ENCODE measurements around the gene RWDD3. TPM values are rescaled to one million over a fixed set of nuclear protein-coding genes. Genes with fewer than 3 reads are reported as not detected.

The RWDD3 gene
- total RNA-seq, 2 experiments from 2014 or later, result 16.8 to 17.1 TPM

DNA sequence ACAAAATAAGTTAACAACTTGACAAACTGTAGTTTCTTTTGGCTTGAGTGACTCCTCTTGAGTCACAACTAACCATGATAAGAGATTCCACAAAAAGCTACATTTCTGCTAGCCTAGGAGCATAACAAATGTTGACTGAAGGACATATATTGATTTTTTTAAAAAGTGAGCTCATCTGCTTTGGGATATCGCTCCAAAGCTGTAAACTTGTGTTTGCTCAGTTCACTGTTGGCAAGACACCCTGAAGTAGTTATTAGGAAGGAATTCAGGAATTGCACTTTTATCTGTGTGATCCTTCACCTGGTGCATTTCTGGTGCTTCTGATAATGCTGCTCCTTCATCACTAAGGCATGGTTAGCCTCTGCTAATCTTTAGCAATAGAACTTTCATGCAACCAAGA is 23.7 kb downstream of the RWDD3 start:
- ChIA-PET CTCF (no interaction called here), POLR2A (no interaction called here)
- no peaks in the 10 kb centered on the region for H3K4me1 Mint-ChIP-seq (ENCODE audit: low read depth)
- ATAC-seq (no peak), DNase-seq (no peak)
- no peaks in the 10 kb centered on the region for H3K9me3 Mint-ChIP-seq (ENCODE audit: insufficient read depth)
- no peak overlapping the region for H3K4me3 Mint-ChIP-seq
- H3K27ac Mint-ChIP-seq, result no peak overlapping the region
- H3K36me3 Mint-ChIP-seq (ENCODE audit: low read depth), result peaks cover 3% of the 10 kb centered on the region
- no peaks in the 10 kb centered on the region for H3K27me3 Mint-ChIP-seq (ENCODE audit: low read depth)

DNA sequence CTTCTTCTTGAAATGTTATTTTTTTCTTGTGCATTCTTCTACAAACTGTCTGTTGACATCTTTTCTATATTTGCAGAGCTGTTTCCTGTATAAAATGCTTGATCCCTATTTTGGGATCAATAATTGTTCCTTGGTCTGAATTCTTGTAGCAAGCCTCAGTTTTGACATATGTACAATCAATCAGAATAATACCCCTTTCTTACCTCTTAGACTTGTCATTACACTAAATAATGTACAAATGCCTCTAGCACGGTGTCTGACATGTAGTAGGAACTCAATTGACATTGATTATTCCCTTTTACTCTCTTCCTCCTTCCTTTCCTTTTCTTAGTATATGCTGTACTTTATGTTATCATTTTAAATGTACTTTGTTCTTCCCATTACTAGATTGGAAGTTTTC is 25.2 kb downstream of the RWDD3 start:
- CTCF ChIA-PET, result no interaction called here
- no peak overlapping the region for H3K27ac Mint-ChIP-seq
- no peaks in the 10 kb centered on the region for H3K36me3 Mint-ChIP-seq (ENCODE audit: low read depth)
- no peak for ATAC-seq
- no peaks in the 10 kb centered on the region for H3K9me3 Mint-ChIP-seq (ENCODE audit: insufficient read depth)
- H3K4me1 Mint-ChIP-seq (ENCODE audit: low read depth), result no peaks in the 10 kb centered on the region
- H3K4me3 Mint-ChIP-seq, result no peak overlapping the region
- no peak for DNase-seq
- no peaks in the 10 kb centered on the region for H3K27me3 Mint-ChIP-seq (ENCODE audit: low read depth)
- POLR2A ChIA-PET, result no interaction called here

GRCh38 chr1:95262913-95263312 is 28.9 kb downstream of the RWDD3 start:
- no peak overlapping the region for H3K27ac Mint-ChIP-seq

DNA sequence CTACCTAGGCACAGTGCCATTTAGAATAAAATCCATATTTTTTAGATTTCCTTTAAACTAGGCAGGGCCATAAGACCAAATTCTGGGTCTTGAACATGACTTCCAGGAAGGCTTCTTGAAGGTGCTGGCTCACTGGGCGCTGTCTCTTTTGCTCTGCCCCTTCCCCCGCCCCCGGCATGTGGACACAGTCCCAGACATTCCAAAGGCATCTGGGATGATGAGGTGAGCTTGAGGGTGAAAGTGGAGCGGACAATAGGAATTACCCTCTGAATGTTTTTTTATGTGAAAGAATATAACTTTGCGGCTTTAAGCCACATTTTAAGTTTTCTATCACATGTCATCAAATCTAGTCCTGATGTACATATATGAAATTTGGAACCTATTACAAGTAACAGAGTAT is 29.4 kb downstream of the RWDD3 start:
- Mint-ChIP-seq H3K9me3 (ENCODE audit: insufficient read depth) (no peaks in the 10 kb centered on the region), H3K36me3 (ENCODE audit: low read depth) (no peaks in the 10 kb centered on the region), H3K4me1 (ENCODE audit: low read depth) (no peaks in the 10 kb centered on the region), H3K27ac (no peak overlapping the region), H3K4me3 (no peak overlapping the region), H3K27me3 (ENCODE audit: low read depth) (peaks cover 4% of the 10 kb centered on the region)
- POLR2A ChIA-PET, result no interaction called here
- ATAC-seq, result no peak
- CTCF ChIA-PET, result no interaction called here
- no peak for DNase-seq

More at GRCh38 chr1:95262913-95263312, 28.9 kb downstream of the RWDD3 start:
- POLR2A ChIA-PET, result no interaction called here
- CTCF ChIA-PET, result no interaction called here
- no peaks in the 10 kb centered on the region for H3K9me3 Mint-ChIP-seq (ENCODE audit: insufficient read depth)
- no peak for ATAC-seq
- no peak overlapping the region for H3K4me3 Mint-ChIP-seq
- no peak for DNase-seq
- no peaks in the 10 kb centered on the region for H3K4me1 Mint-ChIP-seq (ENCODE audit: low read depth)
- no peaks in the 10 kb centered on the region for H3K36me3 Mint-ChIP-seq (ENCODE audit: low read depth)
- peaks cover 4% of the 10 kb centered on the region for H3K27me3 Mint-ChIP-seq (ENCODE audit: low read depth)

DNA sequence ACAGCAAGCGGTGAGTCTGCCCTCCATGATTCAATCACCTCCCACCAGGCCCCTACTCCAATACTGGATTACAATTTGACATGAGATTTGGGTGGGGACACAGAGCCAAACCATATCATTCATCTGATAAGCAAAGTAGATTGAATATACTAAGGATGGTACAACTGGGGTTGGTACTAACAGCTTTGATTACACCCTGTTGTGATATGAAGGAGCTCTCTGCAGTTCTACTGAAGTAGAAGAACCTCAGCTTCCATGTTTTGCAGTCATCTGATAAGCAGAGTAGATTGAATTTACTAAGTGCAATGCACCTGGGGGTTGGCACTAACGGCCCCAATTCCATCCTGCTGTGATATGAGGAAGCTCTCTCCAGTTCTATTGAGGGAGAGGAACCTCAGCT is 31.1 kb downstream of the RWDD3 start:
- CTCF ChIA-PET, result no interaction called here
- H3K36me3 Mint-ChIP-seq (ENCODE audit: low read depth), result no peaks in the 10 kb centered on the region

DNA sequence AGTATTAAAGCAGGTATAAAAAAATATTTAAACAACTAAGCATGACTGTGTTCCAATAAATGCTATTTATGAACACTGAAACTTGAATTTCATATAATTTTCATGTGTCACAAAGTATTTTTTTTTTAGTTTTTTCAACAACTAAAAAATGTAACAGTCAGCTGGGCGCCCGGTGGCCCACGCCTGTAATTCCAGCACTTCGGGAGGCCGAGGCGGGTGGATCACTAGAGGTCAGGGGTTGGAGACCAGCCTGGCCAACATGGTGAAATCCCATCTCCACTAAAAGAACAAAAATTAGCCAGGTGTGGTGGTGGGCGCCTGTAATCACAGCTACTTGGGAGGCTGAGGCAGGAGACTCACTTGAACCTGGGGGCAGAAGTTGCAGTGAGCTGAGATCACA is 42.4 kb downstream of the RWDD3 start:
- DNase-seq (no peak), ATAC-seq (no peak)
- ChIA-PET POLR2A (no interaction called here), CTCF (no interaction called here)
- Mint-ChIP-seq H3K27me3 (ENCODE audit: low read depth) (no peaks in the 10 kb centered on the region), H3K4me1 (ENCODE audit: low read depth) (no peaks in the 10 kb centered on the region), H3K27ac (no peak overlapping the region), H3K36me3 (ENCODE audit: low read depth) (no peaks in the 10 kb centered on the region), H3K4me3 (no peak overlapping the region), H3K9me3 (ENCODE audit: insufficient read depth) (no peaks in the 10 kb centered on the region)

More for the DNA sequence above, 31.1 kb downstream of the RWDD3 start:
- Mint-ChIP-seq H3K27ac (no peak overlapping the region), H3K9me3 (ENCODE audit: insufficient read depth) (no peaks in the 10 kb centered on the region), H3K27me3 (ENCODE audit: low read depth) (peaks cover 4% of the 10 kb centered on the region), H3K4me3 (no peak overlapping the region), H3K4me1 (ENCODE audit: low read depth) (no peaks in the 10 kb centered on the region)
- POLR2A ChIA-PET, result no interaction called here
- ATAC-seq (no peak), DNase-seq (no peak)

GRCh38 chr1:95278173-95279006 is 44.4 kb downstream of the RWDD3 start:
- H3K9me3 Mint-ChIP-seq (ENCODE audit: insufficient read depth), result no peaks in the 10 kb centered on the region
- H3K4me1 Mint-ChIP-seq (ENCODE audit: low read depth), result no peaks in the 10 kb centered on the region
- POLR2A ChIA-PET, result no interaction called here
- no peak overlapping the region for H3K4me3 Mint-ChIP-seq
- no peak for ATAC-seq
- no peak overlapping the region for H3K27ac Mint-ChIP-seq
- DNase-seq, result no peak
- CTCF ChIA-PET, result no interaction called here
- no peaks in the 10 kb centered on the region for H3K27me3 Mint-ChIP-seq (ENCODE audit: low read depth)
- H3K36me3 Mint-ChIP-seq (ENCODE audit: low read depth), result no peaks in the 10 kb centered on the region

- H3K4me3 Mint-ChIP-seq, result no peak overlapping the region
- no peak overlapping the region for H3K27ac Mint-ChIP-seq
- POLR2A ChIA-PET, result no interaction called here
- H3K9me3 Mint-ChIP-seq (ENCODE audit: insufficient read depth), result no peaks in the 10 kb centered on the region
- H3K27me3 Mint-ChIP-seq (ENCODE audit: low read depth), result no peaks in the 10 kb centered on the region
- no peaks in the 10 kb centered on the region for H3K4me1 Mint-ChIP-seq (ENCODE audit: low read depth)
- CTCF ChIA-PET, result no interaction called here
- no peak for DNase-seq
- no peaks in the 10 kb centered on the region for H3K36me3 Mint-ChIP-seq (ENCODE audit: low read depth)
- ATAC-seq, result no peak
Measured at GRCh38 chr1:95281781-95282517, 47.9 kb downstream of the RWDD3 start.

DNA sequence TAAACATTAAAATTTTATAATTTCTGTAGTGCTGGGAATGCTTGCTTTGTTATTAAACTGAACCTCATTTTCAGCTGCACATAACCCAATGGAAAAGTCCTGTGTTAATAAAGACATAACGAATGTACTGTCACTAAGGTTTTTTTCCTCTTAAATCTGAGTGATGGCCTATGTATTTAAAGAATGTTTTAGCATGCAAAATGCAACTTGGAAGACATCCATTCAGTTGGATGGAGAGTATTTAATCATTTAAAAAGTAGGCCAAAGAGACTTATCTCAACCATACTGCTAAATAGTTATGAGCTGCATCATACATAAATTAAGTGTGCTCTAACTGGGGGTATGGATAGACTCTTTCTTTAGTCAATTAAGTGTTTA is 48.5 kb downstream of the RWDD3 start:
- Mint-ChIP-seq H3K9me3 (ENCODE audit: insufficient read depth) (no peaks in the 10 kb centered on the region), H3K4me1 (ENCODE audit: low read depth) (no peaks in the 10 kb centered on the region), H3K27me3 (ENCODE audit: low read depth) (no peaks in the 10 kb centered on the region), H3K27ac (no peak overlapping the region), H3K36me3 (ENCODE audit: low read depth) (no peaks in the 10 kb centered on the region), H3K4me3 (no peak overlapping the region)
- DNase-seq (no peak), ATAC-seq (no peak)
- ChIA-PET POLR2A (no interaction called here), CTCF (no interaction called here)

GRCh38 chr1:95284420-95284819 is 50.4 kb downstream of the RWDD3 start:
- POLR2A ChIA-PET, result no interaction called here
- H3K36me3 Mint-ChIP-seq (ENCODE audit: low read depth), result no peaks in the 10 kb centered on the region
- H3K27me3 Mint-ChIP-seq (ENCODE audit: low read depth), result no peaks in the 10 kb centered on the region
- no peak for DNase-seq
- no peaks in the 10 kb centered on the region for H3K9me3 Mint-ChIP-seq (ENCODE audit: insufficient read depth)
- no peak overlapping the region for H3K4me3 Mint-ChIP-seq
- no peak overlapping the region for H3K27ac Mint-ChIP-seq
- CTCF ChIA-PET, result no interaction called here
- H3K4me1 Mint-ChIP-seq (ENCODE audit: low read depth), result no peaks in the 10 kb centered on the region
- no peak for ATAC-seq

- DNase-seq (no peak), ATAC-seq (no peak)
- CTCF ChIA-PET, result no interaction called here
- H3K9me3 Mint-ChIP-seq (ENCODE audit: insufficient read depth), result no peaks in the 10 kb centered on the region
- no peaks in the 10 kb centered on the region for H3K36me3 Mint-ChIP-seq (ENCODE audit: low read depth)
- POLR2A ChIA-PET, result no interaction called here
- no peaks in the 10 kb centered on the region for H3K4me1 Mint-ChIP-seq (ENCODE audit: low read depth)
- H3K27ac Mint-ChIP-seq, result no peak overlapping the region
- no peaks in the 10 kb centered on the region for H3K27me3 Mint-ChIP-seq (ENCODE audit: low read depth)
- H3K4me3 Mint-ChIP-seq, result no peak overlapping the region
Measured at GRCh38 chr1:95286479-95286878, 52.5 kb downstream of the RWDD3 start.

- Mint-ChIP-seq H3K4me1 (ENCODE audit: low read depth) (no peaks in the 10 kb centered on the region), H3K4me3 (no peak overlapping the region), H3K27ac (no peak overlapping the region), H3K27me3 (ENCODE audit: low read depth) (no peaks in the 10 kb centered on the region), H3K9me3 (ENCODE audit: insufficient read depth) (no peaks in the 10 kb centered on the region), H3K36me3 (ENCODE audit: low read depth) (no peaks in the 10 kb centered on the region)
- DNase-seq (no peak), ATAC-seq (no peak)
- ChIA-PET CTCF (no interaction called here), POLR2A (no interaction called here)
Measured at GRCh38 chr1:95287081-95287480, 53.1 kb downstream of the RWDD3 start.

GRCh38 chr1:95287825-95288224 is 53.8 kb downstream of the RWDD3 start:
- Mint-ChIP-seq H3K36me3 (ENCODE audit: low read depth) (no peaks in the 10 kb centered on the region), H3K27ac (no peak overlapping the region), H3K4me1 (ENCODE audit: low read depth) (no peaks in the 10 kb centered on the region), H3K4me3 (no peak overlapping the region), H3K27me3 (ENCODE audit: low read depth) (no peaks in the 10 kb centered on the region), H3K9me3 (ENCODE audit: insufficient read depth) (no peaks in the 10 kb centered on the region)
- POLR2A ChIA-PET, result no interaction called here
- ATAC-seq (no peak), DNase-seq (no peak)
- CTCF ChIA-PET, result no interaction called here
